Suprapubic skin (tissue), 4 donors: Measurements from ENCODE around the gene EVL. TPM values are rescaled to one million over a fixed set of nuclear protein-coding genes. Genes with fewer than 3 reads are reported as not detected.
A peak's percentile ranks its signal among the peaks of the same experiment; 100 is the strongest.

Experiments
- DNase-seq, 2 donors: peaks; one replicate each; pipeline ENCODE4 v3.0.0-alpha.2; 2019; ENCODE audit warnings: low spot score in 2 of 2
- H3K27ac ChIP-seq: fragments of 200-600 bp; sonication (generic); one replicate; pipeline ENCODE4 v1.5.1; 2019
- H3K27me3 ChIP-seq: fragments of 200-600 bp; sonication (generic); one replicate; pipeline ENCODE4 v1.5.1; 2019
- H3K36me3 ChIP-seq: fragments of 200-600 bp; sonication (generic); one replicate; pipeline ENCODE4 v1.5.1; 2019
- H3K4me1 ChIP-seq: fragments of 200-600 bp; sonication (generic); one replicate; pipeline ENCODE4 v1.5.1; 2019
- H3K4me3 ChIP-seq: fragments of 200-600 bp; sonication (generic); one replicate; pipeline ENCODE4 v1.5.1; 2019; ENCODE audit warnings: mild to moderate bottlenecking
- H3K9me3 ChIP-seq: fragments of 200-600 bp; sonication (generic); one replicate; pipeline ENCODE4 v1.5.1; 2019
- CTCF ChIP-seq, 2 donors: fragments of 200-600 bp in 1 of 2; fragments of 450-650 bp in 1 of 2; sonication (generic) in 1 of 2; IDR thresholded peaks; one replicate each; pipeline ENCODE4 v1.5.1; 2016 to 2019; ENCODE audit warnings: antibody characterized with exemption in 2 of 2, mild to moderate bottlenecking in 1 of 2, moderate library complexity in 1 of 2
- EP300 ChIP-seq: sonication (generic); formaldehyde crosslinking; IDR thresholded peaks from one replicate; pipeline ENCODE4 v1.6.1; 2017; ENCODE audit warnings: antibody characterized with exemption
- POLR2A ChIP-seq, 2 donors: fragments of 450-650 bp; IDR thresholded peaks; one replicate each; pipeline ENCODE4 v1.6.1; 2017; ENCODE audit warnings: antibody characterized with exemption in 2 of 2, mild to moderate bottlenecking in 2 of 2, moderate library complexity in 2 of 2
- POLR2AphosphoS5 ChIP-seq, 3 donors: sonication (generic); formaldehyde crosslinking; IDR thresholded peaks; one replicate each; pipeline ENCODE4 v1.6.1; 2017; ENCODE audit warnings: antibody characterized with exemption in 3 of 3
- WGBS: methylation state at CpG from one replicate; pipeline ENCODE4 v1.1.5; 2018; 5-methylcytosine and 5-hydroxymethylcytosine counted together
- total RNA-seq, 4 donors: library from RNA; depleted of rRNA; stranded (reverse); fragments of >200 nt; gene quantifications; one replicate each; pipeline ENCODE4 v1.1.0, GENCODE V29; 2016

The EVL gene
- total RNA-seq, 4 donors from 2014 or later = 48.8 to 80.0 (median 61.4) TPM

GRCh38 chr14:100138955-100139354 lies 73.7 kb downstream of the EVL start:
- no peaks in the 10 kb centered on the region for H3K9me3 ChIP-seq
- 95% methylated on average over 11 of the region's 13 CpGs for WGBS
- peaks cover 49% of the 10 kb centered on the region for H3K36me3 ChIP-seq
- H3K27ac ChIP-seq = no peak overlapping the region
- no peaks in the 10 kb centered on the region for H3K4me1 ChIP-seq
- H3K27me3 ChIP-seq = no peaks in the 10 kb centered on the region
- TF ChIP-seq EP300 (no peak), POLR2A (IDR thresholded peaks at IDR 0.05) (no peak), POLR2AphosphoS5 (IDR thresholded peaks at IDR 0.05) (no peak)
- DNase-seq = no peak
- H3K4me3 ChIP-seq = no peak overlapping the region

- no peak for TF ChIP-seq CTCF (IDR thresholded peaks at IDR 0.05)
- no peak for TF ChIP-seq POLR2A (IDR thresholded peaks at IDR 0.05)
- TF ChIP-seq POLR2AphosphoS5 (IDR thresholded peaks at IDR 0.05) = no peak
- TF ChIP-seq EP300 = no peak
- Histone ChIP-seq H3K4me3 (no peak overlapping the region), H3K36me3 (peaks cover 42% of the 10 kb centered on the region), H3K4me1 (peaks cover 12% of the 10 kb centered on the region), H3K27me3 (no peaks in the 10 kb centered on the region), H3K27ac (no peak overlapping the region), H3K9me3 (no peaks in the 10 kb centered on the region)
- 64% methylated on average over 16 of the region's 16 CpGs for WGBS
- DNase-seq = no peak
Observed at GRCh38 chr14:100140452-100141078, 75.3 kb downstream of the EVL start.

- DNase-seq = no peak
- Histone ChIP-seq H3K27me3 (no peaks in the 10 kb centered on the region), H3K27ac (peak overlapping the region; percentile 35), H3K4me3 (no peak overlapping the region), H3K9me3 (no peaks in the 10 kb centered on the region), H3K4me1 (peaks cover 17% of the 10 kb centered on the region), H3K36me3 (peaks cover 41% of the 10 kb centered on the region)
- 33% methylated on average over 1 of the region's 7 CpGs for WGBS
- TF ChIP-seq POLR2A (IDR thresholded peaks at IDR 0.05) (no peak), EP300 (no peak), CTCF (IDR thresholded peaks at IDR 0.05) (no peak), POLR2AphosphoS5 (IDR thresholded peaks at IDR 0.05) (no peak)
Observed at GRCh38 chr14:100141098-100141497, 75.9 kb downstream of the EVL start.

- 48% methylated on average over 7 of the region's 14 CpGs for WGBS
- Histone ChIP-seq H3K27me3 (no peaks in the 10 kb centered on the region), H3K4me3 (no peak overlapping the region), H3K27ac (peak overlapping the region; percentile 35), H3K36me3 (peaks cover 28% of the 10 kb centered on the region), H3K4me1 (peaks cover 28% of the 10 kb centered on the region), H3K9me3 (no peaks in the 10 kb centered on the region)
- DNase-seq = no peak
- TF ChIP-seq CTCF (IDR thresholded peaks at IDR 0.05) (no peak), POLR2A (IDR thresholded peaks at IDR 0.05) (no peak), EP300 (no peak), POLR2AphosphoS5 (IDR thresholded peaks at IDR 0.05) (no peak)
Observed at GRCh38 chr14:100142073-100143040, 77.1 kb downstream of the EVL start.

- no peak overlapping the region for H3K4me3 ChIP-seq
Observed at GRCh38 chr14:100143523-100143922, 78.3 kb downstream of the EVL start.

More at GRCh38 chr14:100143523-100143922, 78.3 kb downstream of the EVL start:
- no peak for TF ChIP-seq EP300
- no peak for TF ChIP-seq POLR2A (IDR thresholded peaks at IDR 0.05)
- no peak for TF ChIP-seq CTCF (IDR thresholded peaks at IDR 0.05)
- 92% methylated on average over 14 of the region's 18 CpGs for WGBS
- Histone ChIP-seq H3K4me1 (peaks cover 38% of the 10 kb centered on the region), H3K9me3 (no peaks in the 10 kb centered on the region), H3K27me3 (no peaks in the 10 kb centered on the region), H3K27ac (no peak overlapping the region), H3K36me3 (peaks cover 18% of the 10 kb centered on the region)
- DNase-seq = no peak
